Activated CD8-positive, alpha-beta memory T cell treated with anti-CD3 and anti-CD28 coated beads for 24 hours (primary cell): ENCODE data around the gene IGF1R.

Experiments
- DNase-seq: peaks from one replicate; pipeline ENCODE4 v3.0.0-alpha.2; 2020

The IGF1R gene

GRCh38 chr15:98781838-98782237 is 133.5 kb downstream of the IGF1R start:
- DNase-seq, result no peak

- DNase-seq, result no peak
Measured at GRCh38 chr15:98782801-98783200, 134.5 kb downstream of the IGF1R start.

- no peak for DNase-seq
Measured at GRCh38 chr15:98785431-98785806, 137.1 kb downstream of the IGF1R start.

- no peak for DNase-seq
Measured at GRCh38 chr15:98785807-98786621, 137.7 kb downstream of the IGF1R start.

- no peak for DNase-seq
Measured at GRCh38 chr15:98786717-98787116, 138.4 kb downstream of the IGF1R start.

GRCh38 chr15:98787194-98787593 is 138.9 kb downstream of the IGF1R start:
- no peak for DNase-seq

- no peak for DNase-seq
Measured at GRCh38 chr15:98787936-98788757, 139.8 kb downstream of the IGF1R start.

- DNase-seq, result no peak
Measured at GRCh38 chr15:98789020-98789419, 140.7 kb downstream of the IGF1R start.

GRCh38 chr15:98790270-98790669 is 141.9 kb downstream of the IGF1R start:
- no peak for DNase-seq

- DNase-seq, result no peak
Measured at GRCh38 chr15:98791046-98791701, 142.8 kb downstream of the IGF1R start.

- no peak for DNase-seq
Measured at GRCh38 chr15:98792117-98792516, 143.8 kb downstream of the IGF1R start.

GRCh38 chr15:98794211-98794610 is 145.9 kb downstream of the IGF1R start:
- no peak for DNase-seq

- DNase-seq, result no peak
Measured at GRCh38 chr15:98794748-98795147, 146.4 kb downstream of the IGF1R start.

- DNase-seq, result no peak
Measured at GRCh38 chr15:98795980-98796379, 147.6 kb downstream of the IGF1R start.

- DNase-seq, result no peak
Measured at GRCh38 chr15:98796685-98797357, 148.5 kb downstream of the IGF1R start.

GRCh38 chr15:98798375-98798893 is 150.1 kb downstream of the IGF1R start:
- no peak for DNase-seq

- DNase-seq, result no peak
Measured at GRCh38 chr15:98799461-98800390, 151.4 kb downstream of the IGF1R start.

GRCh38 chr15:98800437-98801233 is 152.3 kb downstream of the IGF1R start:
- DNase-seq, result no peak

GRCh38 chr15:98801234-98801561 is 152.9 kb downstream of the IGF1R start:
- no peak for DNase-seq

GRCh38 chr15:98802187-98802586 is 153.8 kb downstream of the IGF1R start:
- no peak for DNase-seq
